Measurements from ENCODE around the gene DENND1C. TPM values are rescaled to one million over a fixed set of nuclear protein-coding genes. Genes with fewer than 3 reads are reported as not detected.

Gene DENND1C
- total and polyA plus RNA-seq, 2 of the 8 experiments (the other 6 are each of a cell fraction or from before 2014, with no cell fraction given), result 3.6 to 4.0 TPM

- no peak overlapping the region for H4K5ac ChIP-seq (ENCODE audit: insufficient read length, low read depth, low read length)
- no peak overlapping the region for H3K4me2 ChIP-seq (ENCODE audit: insufficient read depth in 1 of 2, low read depth in 2 of 2, low read length in 2 of 2)
- H3K18ac ChIP-seq (ENCODE audit: extremely low read depth, low read length), result no peak overlapping the region
- WGBS, 2 experiments (ENCODE audit: extremely low coverage in 1 of 2, insufficient coverage in 1 of 2, insufficient read length in 1 of 2, insufficient replicate concordance in 2 of 2, low coverage in 1 of 2, low lambda C conversion rate in 2 of 2, missing lambda C conversion rate in 1 of 2), result 95% methylated on average over 7 of the region's 7 CpGs; no CpG with 5 or more reads in 1 of the 2 experiments
- H4K20me1 ChIP-seq (replicated peaks in 1 of 2; ENCODE audit: control insufficient read depth in 1 of 2, insufficient read depth in 2 of 2, low read length in 2 of 2), result peaks cover 0 to 3% of the 10 kb centered on the region in 2 experiments
- FAIRE-seq, result no peak
- no peak overlapping the region for H3K4me3 ChIP-seq (ENCODE audit: extremely low read depth in 1 of 4, insufficient read depth in 2 of 4, low read depth in 3 of 4, low read length in 4 of 4)
- POLR2A ChIA-PET (ENCODE audit: partially characterized antibody), result interaction anchor here (0.6 to 1.0 kb wide), 2 partner anchors 9 to 10 kb away, joined by 3 to 9 read pairs; no protein-coding TSS in a partner anchor
- H2AK5ac ChIP-seq (ENCODE audit: low read depth, low read length), result no peak overlapping the region
- H3K27me3 ChIP-seq (replicated peaks in 1 of 4; ENCODE audit: control insufficient read depth in 3 of 4, extremely low read depth in 1 of 4, insufficient read depth in 3 of 4, low read length in 3 of 4), result peaks cover 0 to 2% (median 0%) of the 10 kb centered on the region in 4 experiments; a peak in 2 of 7 replicates
- CTCF ChIA-PET (ENCODE audit: partially characterized antibody), result interaction anchor here (0.6 to 1.4 kb wide), 7 partner anchors 12 to 1937 kb away, joined by 3 to 4 read pairs (median 3); no protein-coding TSS in a partner anchor
- no peak overlapping the region for H2AFZ ChIP-seq (ENCODE audit: low read length)
- no peak overlapping the region for H4K91ac ChIP-seq (replicated peaks; ENCODE audit: insufficient read length, low read length)
- no peak overlapping the region for H2BK15ac ChIP-seq (ENCODE audit: low read length)
- H3K79me1 ChIP-seq (ENCODE audit: low read depth, low read length), result no peaks in the 10 kb centered on the region
- TF ChIP-seq CREB1 (IDR thresholded peaks at IDR 0.05), result no peak
- no peak for TF ChIP-seq KDM1A (IDR thresholded peaks at IDR 0.05; ENCODE audit: borderline replicate concordance, low read length)
- TF ChIP-seq RNF2 (IDR thresholded peaks at IDR 0.05; ENCODE audit: borderline replicate concordance, low read depth, low read length, missing control alignments, poor library complexity, severe bottlenecking), result no peak
- no peak for TF ChIP-seq TAF1 (IDR thresholded peaks at IDR 0.05; ENCODE audit: low read depth, low read length)
- TF ChIP-seq EP300 (IDR thresholded peaks at IDR 0.05; ENCODE audit: borderline replicate concordance in 1 of 2, low read depth in 2 of 2, low read length in 2 of 2), result no peak
- no peaks in the 10 kb centered on the region for H3K9me3 ChIP-seq (ENCODE audit: insufficient read depth in 2 of 2, low read depth in 1 of 2, low read length in 1 of 2)
- no peaks in the 10 kb centered on the region for H3K36me3 ChIP-seq (ENCODE audit: control insufficient read depth in 2 of 4, insufficient read depth in 4 of 4, low read length in 3 of 4)
- H3K4me1 ChIP-seq (replicated peaks in 1 of 4; ENCODE audit: control insufficient read depth in 3 of 4, insufficient read depth in 4 of 4, low read length in 3 of 4), result peaks cover 0 to 7% (median 3%) of the 10 kb centered on the region in 4 experiments; a peak in 5 of 7 replicates
- H2BK20ac ChIP-seq (ENCODE audit: low read length), result no peak overlapping the region
- H3K9ac ChIP-seq (replicated peaks in 1 of 4; ENCODE audit: extremely low read depth in 1 of 4, low read depth in 3 of 4, low read length in 3 of 4), result no peak overlapping the region
- no peak for DNase-seq (ENCODE audit: low read depth in 1 of 2, low spot score in 2 of 2)
- H2BK5ac ChIP-seq (ENCODE audit: low read depth, low read length), result no peak overlapping the region
- no peak overlapping the region for H2BK12ac ChIP-seq (ENCODE audit: low read depth, low read length)
- no peak overlapping the region for H3K56ac ChIP-seq (replicated peaks; ENCODE audit: insufficient read length, low read depth, low read length)
- no peaks in the 10 kb centered on the region for H3K79me2 ChIP-seq (ENCODE audit: control insufficient read depth in 1 of 2, insufficient read depth in 2 of 2, low read length in 2 of 2)
- no peak overlapping the region for H4K8ac ChIP-seq (ENCODE audit: extremely low read depth, insufficient read depth, low read length)
- no peak overlapping the region for H3K27ac ChIP-seq (ENCODE audit: low read depth, low read length)
- no peak overlapping the region for H3K4ac ChIP-seq (replicated peaks; ENCODE audit: insufficient read length, low read depth, low read length)
- no peak overlapping the region for H3K14ac ChIP-seq (ENCODE audit: insufficient read length)
- no peak overlapping the region for H3K23ac ChIP-seq (ENCODE audit: insufficient read length)
- 0 out of 2 replicates have a peak, but pooled peaks cover 2% of the 10 kb centered on the region for H3K23me2 ChIP-seq (ENCODE audit: low read depth, low read length)
- H2BK120ac ChIP-seq (replicated peaks; ENCODE audit: low read depth, low read length), result no peak overlapping the region
These were observed 3.2 kb upstream of the DENND1C start for GRCh38 chr19:6484831-6485230.
